Glomerular visceral epithelial cell (primary cell): ENCODE measurements around the gene CXorf65.

ENCODE experiments used
- DNase-seq: peaks from one replicate; pipeline ENCODE4 v3.0.0-alpha.2; 2016; ENCODE audit errors: extremely low spot score

Gene CXorf65

DNA sequence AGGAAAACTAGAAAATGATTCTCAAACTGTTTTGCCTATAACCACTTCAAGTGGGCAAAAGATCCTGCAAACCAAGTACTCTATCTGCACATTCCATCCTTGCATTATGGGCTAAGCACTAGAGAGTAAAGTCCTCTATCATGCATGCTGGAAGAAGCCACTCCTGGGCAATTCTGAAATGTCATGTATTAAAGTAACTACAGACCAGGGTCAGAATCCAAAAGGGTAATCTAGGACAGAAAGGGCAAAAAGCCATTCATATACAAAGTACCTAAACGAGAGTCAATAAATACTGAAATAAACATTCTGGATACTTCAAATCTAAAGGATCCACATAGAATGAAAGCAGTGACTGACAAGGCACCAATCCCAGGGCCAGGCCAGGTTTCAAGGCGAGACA, 39.5 kb downstream of the CXorf65 start:
- no peak for DNase-seq

- no peak for DNase-seq
Measured at GRCh38 chrX:71060127-71060526, 46.4 kb downstream of the CXorf65 start.

DNA sequence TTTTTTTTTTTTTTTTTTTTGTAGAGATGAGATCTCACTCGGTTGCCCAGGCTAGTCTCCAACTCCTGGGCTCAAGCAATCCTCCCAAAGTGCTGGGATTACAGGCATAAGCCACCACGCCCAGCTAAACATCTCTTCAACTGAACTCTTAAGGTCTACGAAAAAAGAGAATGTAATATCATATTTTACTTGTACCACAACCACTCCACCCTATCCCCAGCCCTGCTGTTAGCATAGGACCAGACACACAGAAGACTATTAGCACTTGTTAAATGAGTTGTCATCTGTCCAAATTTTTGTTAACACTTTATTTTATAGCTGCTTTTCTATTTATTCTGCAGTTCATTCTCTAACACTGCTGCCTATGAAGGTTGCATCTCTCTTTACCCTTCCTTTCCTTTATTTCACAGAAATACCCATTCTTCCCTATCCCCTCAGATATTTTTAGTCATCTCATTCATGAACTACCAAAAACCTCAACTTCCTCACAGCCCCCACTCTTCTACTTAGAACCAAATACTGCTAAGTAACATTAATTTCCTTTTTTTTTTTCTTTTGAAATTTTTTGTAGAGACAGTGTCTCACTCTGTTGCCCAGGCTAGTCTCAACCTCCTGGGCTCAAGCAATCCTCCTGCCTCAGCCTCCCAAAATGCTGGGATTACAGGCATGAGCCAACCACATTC, 48.6 kb downstream of the CXorf65 start:
- DNase-seq = no peak

- no peak for DNase-seq
Measured at GRCh38 chrX:71056867-71057266, 49.7 kb downstream of the CXorf65 start.
